H1 (cell line): Measurements from ENCODE around the gene SMCHD1. TPM values are rescaled to one million over a fixed set of nuclear protein-coding genes. Genes with fewer than 3 reads are reported as not detected.

Experiments
- CTCF ChIA-PET: fragments of 300-600 bp; sonication (Branson Sonifier 250); formaldehyde crosslinking; loops from one replicate; lab custom pipeline; 2021; ENCODE audit not compliant: partially characterized antibody; lab: Charles Lee
- POLR2A ChIA-PET: fragments of 300-600 bp; sonication (Branson Sonifier 250); formaldehyde crosslinking; loops from one replicate; lab custom pipeline; 2021; ENCODE audit warnings: inconsistent platforms; ENCODE audit not compliant: partially characterized antibody; lab: Charles Lee
- DNase-seq, 2 experiments: peaks; one replicate each; pipeline versions ENCODE4 v3.0.0 to v3.0.0-alpha.2; 2010 to 2022; ENCODE audit warnings: low spot score in 2 of 2, low read depth in 1 of 2, mixed read lengths in 1 of 2
- FAIRE-seq: peaks from 2 replicates; lab custom pipeline; 2011; peaks lifted over from hg19 to GRCh38; lab: Jason Lieb, UNC
- H2AFZ ChIP-seq: 2 replicates; pipeline ENCODE4 v1.8.1; 2012; ENCODE audit warnings: low read length, inconsistent platforms
- H2AK5ac ChIP-seq: 2 replicates; pipeline ENCODE4 v1.6.1; 2013; ENCODE audit warnings: low read depth, low read length
- H2BK120ac ChIP-seq: replicated peaks from 2 replicates; pipeline ENCODE3; 2013; ENCODE audit warnings: low read depth, low read length, inconsistent platforms
- H2BK12ac ChIP-seq: 2 replicates; pipeline ENCODE4 v1.6.1; 2013; ENCODE audit warnings: low read depth, low read length
- H2BK15ac ChIP-seq: 2 replicates; pipeline ENCODE4 v1.6.1; 2013; ENCODE audit warnings: low read length
- H2BK20ac ChIP-seq: 2 replicates; pipeline ENCODE4 v1.6.1; 2013; ENCODE audit warnings: low read length
- H2BK5ac ChIP-seq: 2 replicates; pipeline ENCODE4 v1.6.1; 2013; ENCODE audit warnings: low read depth, low read length
- H3K14ac ChIP-seq: 2 replicates; pipeline ENCODE4 v1.6.1; 2013; ENCODE audit warnings: inconsistent platforms; ENCODE audit not compliant: insufficient read length
- H3K18ac ChIP-seq: 2 replicates; pipeline ENCODE4 v1.6.1; 2013; ENCODE audit warnings: low read length; ENCODE audit errors: extremely low read depth
- H3K23ac ChIP-seq: 2 replicates; pipeline ENCODE4 v1.6.1; 2013; ENCODE audit warnings: inconsistent platforms; ENCODE audit not compliant: insufficient read length
- H3K23me2 ChIP-seq: 2 replicates; pipeline ENCODE4 v1.6.1; 2013; ENCODE audit warnings: low read depth, low read length
- H3K27ac ChIP-seq: 2 replicates; pipeline ENCODE4 v1.6.1; 2011; ENCODE audit warnings: low read depth, low read length, inconsistent platforms
- H3K27me3 ChIP-seq, 4 experiments: replicated peaks in 1 of 4; 1 replicate in 1 of 4; 2 replicates in 3 of 4; pipeline versions ENCODE4 v1.6.1 to v1.8.1; 2011 to 2013; ENCODE audit warnings: low read length in 3 of 4, mild to moderate bottlenecking in 3 of 4, inconsistent platforms in 2 of 4, mixed read lengths in 2 of 4, moderate library complexity in 1 of 4; ENCODE audit not compliant: control insufficient read depth in 3 of 4, insufficient read depth in 3 of 4; ENCODE audit errors: extremely low read depth in 1 of 4
- H3K36me3 ChIP-seq, 4 experiments: 2 replicates each; pipeline versions ENCODE4 v1.6.1 to v1.8.1; 2011 to 2013; ENCODE audit warnings: mild to moderate bottlenecking in 4 of 4, low read length in 3 of 4, moderate library complexity in 2 of 4, control low read depth in 1 of 4, inconsistent platforms in 1 of 4; ENCODE audit not compliant: insufficient read depth in 4 of 4, control insufficient read depth in 2 of 4
- H3K4ac ChIP-seq: replicated peaks from 2 replicates; pipeline ENCODE3; 2013; ENCODE audit warnings: low read length, low read depth, mixed read lengths, inconsistent platforms; ENCODE audit not compliant: insufficient read length
- H3K4me1 ChIP-seq, 4 experiments: replicated peaks in 1 of 4; 1 replicate in 1 of 4; 2 replicates in 3 of 4; pipeline versions ENCODE4 v1.6.1 to v1.8.1; 2011 to 2013; ENCODE audit warnings: low read length in 3 of 4, inconsistent platforms in 2 of 4, mixed read lengths in 1 of 4; ENCODE audit not compliant: insufficient read depth in 4 of 4, control insufficient read depth in 3 of 4
- H3K4me2 ChIP-seq, 2 experiments: 2 replicates each; pipeline versions ENCODE4 v1.6.1 to v1.8.1; 2011 to 2013; ENCODE audit warnings: low read depth in 2 of 2, low read length in 2 of 2, control low read depth in 1 of 2, inconsistent platforms in 1 of 2, mild to moderate bottlenecking in 1 of 2; ENCODE audit not compliant: insufficient read depth in 1 of 2
- H3K4me3 ChIP-seq, 4 experiments: fragments of 200-600, 300-600 bp in 1 of 4; sonication (generic), shearing (Covaris generic), sonication (Bioruptor Twin) in 1 of 4; 2 replicates each; pipeline versions ENCODE4 v1.5.1 to v1.8.1; 2011 to 2016; ENCODE audit warnings: low read length in 4 of 4, low read depth in 3 of 4, control low read depth in 2 of 4, inconsistent platforms in 2 of 4, mild to moderate bottlenecking in 2 of 4, mixed read lengths in 1 of 4, moderate library complexity in 1 of 4; ENCODE audit not compliant: insufficient read depth in 2 of 4; ENCODE audit errors: extremely low read depth in 1 of 4
- H3K56ac ChIP-seq: replicated peaks from 2 replicates; pipeline ENCODE3; 2013; ENCODE audit warnings: low read depth, mild to moderate bottlenecking, mixed read lengths, low read length, inconsistent platforms; ENCODE audit not compliant: insufficient read length
- H3K79me1 ChIP-seq: 2 replicates; pipeline ENCODE4 v1.6.1; 2013; ENCODE audit warnings: low read depth, low read length, control low read depth
- H3K79me2 ChIP-seq, 2 experiments: 2 replicates each; pipeline versions ENCODE4 v1.6.1 to v1.8.1; 2012 to 2013; ENCODE audit warnings: low read length in 2 of 2, mild to moderate bottlenecking in 2 of 2, inconsistent platforms in 1 of 2; ENCODE audit not compliant: insufficient read depth in 2 of 2, control insufficient read depth in 1 of 2
- H3K9ac ChIP-seq, 4 experiments: replicated peaks in 1 of 4; 1 replicate in 1 of 4; 2 replicates in 3 of 4; pipeline versions ENCODE4 v1.6.1 to v1.8.1; 2011 to 2013; ENCODE audit warnings: low read depth in 3 of 4, low read length in 3 of 4, control low read depth in 2 of 4, mild to moderate bottlenecking in 2 of 4, moderate library complexity in 2 of 4, inconsistent platforms in 1 of 4; ENCODE audit errors: extremely low read depth in 1 of 4
- H3K9me3 ChIP-seq, 2 experiments: 2 replicates each; pipeline versions ENCODE4 v1.6.1 to v1.8.1; 2012 to 2013; ENCODE audit warnings: mild to moderate bottlenecking in 2 of 2, moderate library complexity in 2 of 2, control low read depth in 1 of 2, inconsistent platforms in 1 of 2, low read depth in 1 of 2, low read length in 1 of 2, mixed read lengths in 1 of 2; ENCODE audit not compliant: insufficient read depth in 2 of 2
- H4K20me1 ChIP-seq, 2 experiments: replicated peaks in 1 of 2; 2 replicates each; pipeline versions ENCODE3 to v1.8.1; 2011 to 2013; ENCODE audit warnings: inconsistent platforms in 2 of 2, low read length in 2 of 2, mild to moderate bottlenecking in 1 of 2; ENCODE audit not compliant: insufficient read depth in 2 of 2, control insufficient read depth in 1 of 2
- H4K5ac ChIP-seq: 2 replicates; pipeline ENCODE4 v1.6.1; 2013; ENCODE audit warnings: low read length, low read depth, mixed read lengths, inconsistent platforms; ENCODE audit not compliant: insufficient read length
- H4K8ac ChIP-seq: 2 replicates; pipeline ENCODE4 v1.8.0; 2013; ENCODE audit warnings: mild to moderate bottlenecking, moderate library complexity, low read length, inconsistent platforms; ENCODE audit not compliant: insufficient read depth; ENCODE audit errors: extremely low read depth
- H4K91ac ChIP-seq: replicated peaks from 2 replicates; pipeline ENCODE3; 2013; ENCODE audit warnings: low read length, mixed read lengths, inconsistent platforms; ENCODE audit not compliant: insufficient read length
- ASH2L ChIP-seq: fragments of 200-600, 300-600 bp; sonication (generic); IDR thresholded peaks from one replicate; pipeline ENCODE4 v1.7.1; 2017; ENCODE audit warnings: low read length
- BACH1 ChIP-seq: IDR thresholded peaks from 2 replicates; pipeline ENCODE4 v1.6.1; 2012; ENCODE audit warnings: low read length, improper control_type of control experiment
- CBX5 ChIP-seq: fragments of 300-800, 300-1000 bp; sonication (generic); IDR thresholded peaks from 2 replicates; pipeline ENCODE4 v1.7.1; 2016; ENCODE audit warnings: antibody characterized with exemption, low read length, low read depth
- CHD2 ChIP-seq: IDR thresholded peaks from 2 replicates; pipeline ENCODE4 v1.6.1; 2012; ENCODE audit warnings: low read length, improper control_type of control experiment
- CTBP2 ChIP-seq: IDR thresholded peaks from 2 replicates; pipeline ENCODE4 v1.7.0; 2011; ENCODE audit warnings: borderline replicate concordance, mild to moderate bottlenecking, moderate library complexity, mixed read lengths, low read length; ENCODE audit not compliant: insufficient read depth, insufficient read length
- CTCF ChIP-seq, 3 experiments: IDR thresholded peaks; 1 replicate in 2 of 3; 2 replicates in 1 of 3; pipeline versions ENCODE4 v1.5.1 to v1.6.1; 2011; ENCODE audit warnings: low read length in 3 of 3, mild to moderate bottlenecking in 3 of 3, inconsistent platforms in 2 of 3, low read depth in 1 of 3, moderate library complexity in 1 of 3; ENCODE audit not compliant: insufficient read depth in 1 of 3; ENCODE audit errors: control extremely low read depth in 1 of 3
- KDM5A ChIP-seq: fragments of 200-600 bp; IDR thresholded peaks from 2 replicates; pipeline ENCODE4 v1.7.1; 2012; ENCODE audit warnings: mild to moderate bottlenecking, low read length, inconsistent platforms, mixed read lengths
- MAX ChIP-seq: IDR thresholded peaks from 2 replicates; pipeline ENCODE4 v1.6.1; 2012; ENCODE audit warnings: inconsistent platforms
- PHF8 ChIP-seq: fragments of 200-600 bp; sonication (generic); conservative IDR thresholded peaks from 2 replicates; pipeline ENCODE4 v1.7.1; 2012; ENCODE audit warnings: low read depth, mild to moderate bottlenecking, inconsistent platforms, low read length, moderate library complexity
- POLR2A ChIP-seq, 2 experiments: IDR thresholded peaks; 1 replicate in 1 of 2; 2 replicates in 1 of 2; pipeline ENCODE4 v1.6.1; 2011; ENCODE audit warnings: low read depth in 2 of 2, low read length in 2 of 2, mild to moderate bottlenecking in 2 of 2; ENCODE audit errors: control extremely low read depth in 1 of 2
- POU5F1 ChIP-seq: IDR thresholded peaks from 2 replicates; pipeline ENCODE4 v1.6.1; 2011; ENCODE audit warnings: low read depth, mild to moderate bottlenecking, low read length, moderate library complexity
- SP2 ChIP-seq: IDR thresholded peaks from 2 replicates; pipeline ENCODE4 v1.6.1; 2012; ENCODE audit warnings: mild to moderate bottlenecking, low read length, inconsistent platforms
- SP4 ChIP-seq: IDR thresholded peaks from 2 replicates; pipeline ENCODE4 v1.6.1; 2012; ENCODE audit warnings: low read length, inconsistent platforms
- WGBS, 2 experiments: shearing (Covaris generic) in 1 of 2; methylation state at CpG; one replicate each; pipeline versions ENCODE4 v1.1.6 to v1.1.7; 2013 to 2015; ENCODE audit warnings: low lambda C conversion rate in 2 of 2, mixed read lengths in 2 of 2, inconsistent platforms in 1 of 2, low coverage in 1 of 2, missing lambda C conversion rate in 1 of 2; ENCODE audit not compliant: insufficient replicate concordance in 2 of 2, insufficient coverage in 1 of 2, insufficient read length in 1 of 2; ENCODE audit errors: extremely low coverage in 1 of 2, missing lambda C conversion rate in 1 of 2; 5-methylcytosine and 5-hydroxymethylcytosine counted together
- polyA plus RNA-seq, 7 experiments: library from polyadenylated mRNA; depleted of rRNA in 3 of 7; stranded (reverse) in 5 of 7; unstranded in 2 of 7; fragments of >200 nt in 5 of 7; fragments of 200-250 nt in 2 of 7; gene quantifications; 1 replicate in 5 of 7; 2 replicates in 1 of 7; 4 replicates in 1 of 7; pipeline versions ENCODE4 v1.2.1 to v1.2.3, GENCODE V29; 2011 to 2013; ENCODE audit warnings: missing spikeins in 2 of 7, mixed read lengths in 2 of 7
- total RNA-seq: library from RNA; stranded (reverse); fragmentation: NEBNext Ultra II Directional; extraction: Animal tissue kit (Norgen Biotek cat#: 25700); gene quantifications from 2 replicates; pipeline ENCODE4 v1.2.1, GENCODE V29; 2021

SMCHD1 gene
- total and polyA plus RNA-seq, 2 of the 8 experiments (the other 6 are each of a cell fraction or from before 2014, with no cell fraction given): 9.3 to 32.0 TPM

- no peak overlapping the region for H4K8ac ChIP-seq
- H2AFZ ChIP-seq: no peak overlapping the region
- H4K5ac ChIP-seq: no peak overlapping the region
- H3K18ac ChIP-seq: no peak overlapping the region
- H3K36me3 ChIP-seq: peaks cover 2 to 17% (median 4%) of the 10 kb centered on the region in 4 experiments; a peak in 7 of 8 replicates
- no peak overlapping the region for H4K91ac ChIP-seq
- FAIRE-seq (no peak), DNase-seq (no peak)
- no peaks in the 10 kb centered on the region for H3K23me2 ChIP-seq
- peaks cover 3 to 6% of the 10 kb centered on the region in 2 experiments for H4K20me1 ChIP-seq
- peaks cover 3 to 73% of the 10 kb centered on the region in 2 experiments; a peak in 3 of 4 replicates for H3K79me2 ChIP-seq
- no peak overlapping the region for H3K4ac ChIP-seq
- no peak overlapping the region for H3K4me3 ChIP-seq
- H3K4me2 ChIP-seq: no peak overlapping the region
- no peak overlapping the region for H3K27ac ChIP-seq
- no peak overlapping the region for H2BK12ac ChIP-seq
- H3K23ac ChIP-seq: no peak overlapping the region
- H2BK15ac ChIP-seq: no peak overlapping the region
- no peak overlapping the region for H2BK5ac ChIP-seq
- no peaks in the 10 kb centered on the region for H3K4me1 ChIP-seq
- ChIA-PET CTCF (no interaction called here), POLR2A (interaction anchor here (2.3 kb wide), 1 partner anchor 7 kb away, joined by 9 read pairs; the partner anchor contains the start of gene SMCHD1)
- no peak overlapping the region for H2BK120ac ChIP-seq
- H2BK20ac ChIP-seq: no peak overlapping the region
- whole genome bisulfite sequencing, 2 experiments: 89% methylated on average over 5 of the region's 5 CpGs; no CpG with 5 or more reads in 1 of the 2 experiments
- no peaks in the 10 kb centered on the region for H3K9me3 ChIP-seq
- peaks cover 4% of the 10 kb centered on the region; the same call in 1 of the 2 replicates for H3K79me1 ChIP-seq
- no peak overlapping the region for H3K56ac ChIP-seq
- no peak overlapping the region for H3K14ac ChIP-seq
- H2AK5ac ChIP-seq: no peak overlapping the region
- no peaks in the 10 kb centered on the region for H3K27me3 ChIP-seq
- no peak overlapping the region for H3K9ac ChIP-seq
- TF ChIP-seq CTCF (IDR thresholded peaks at IDR 0.05; ENCODE audit: control extremely low read depth in 1 of 3, insufficient read depth in 1 of 3, low read depth in 1 of 3, low read length in 3 of 3) (no peak), MAX (no peak), BACH1 (no peak), POU5F1 (no peak), CTBP2 (no peak), SP4 (no peak), KDM5A (no peak), CBX5 (no peak), PHF8 (no peak), ASH2L (no peak), CHD2 (no peak), POLR2A (IDR thresholded peaks at IDR 0.05; ENCODE audit: control extremely low read depth in 1 of 2, low read depth in 2 of 2, low read length in 2 of 2) (no peak), SP2 (no peak)
Measured at GRCh38 chr18:2662990-2663389, 7.5 kb downstream of the SMCHD1 start.
